ENCODE data around the gene STX11.

The STX11 gene

DNA sequence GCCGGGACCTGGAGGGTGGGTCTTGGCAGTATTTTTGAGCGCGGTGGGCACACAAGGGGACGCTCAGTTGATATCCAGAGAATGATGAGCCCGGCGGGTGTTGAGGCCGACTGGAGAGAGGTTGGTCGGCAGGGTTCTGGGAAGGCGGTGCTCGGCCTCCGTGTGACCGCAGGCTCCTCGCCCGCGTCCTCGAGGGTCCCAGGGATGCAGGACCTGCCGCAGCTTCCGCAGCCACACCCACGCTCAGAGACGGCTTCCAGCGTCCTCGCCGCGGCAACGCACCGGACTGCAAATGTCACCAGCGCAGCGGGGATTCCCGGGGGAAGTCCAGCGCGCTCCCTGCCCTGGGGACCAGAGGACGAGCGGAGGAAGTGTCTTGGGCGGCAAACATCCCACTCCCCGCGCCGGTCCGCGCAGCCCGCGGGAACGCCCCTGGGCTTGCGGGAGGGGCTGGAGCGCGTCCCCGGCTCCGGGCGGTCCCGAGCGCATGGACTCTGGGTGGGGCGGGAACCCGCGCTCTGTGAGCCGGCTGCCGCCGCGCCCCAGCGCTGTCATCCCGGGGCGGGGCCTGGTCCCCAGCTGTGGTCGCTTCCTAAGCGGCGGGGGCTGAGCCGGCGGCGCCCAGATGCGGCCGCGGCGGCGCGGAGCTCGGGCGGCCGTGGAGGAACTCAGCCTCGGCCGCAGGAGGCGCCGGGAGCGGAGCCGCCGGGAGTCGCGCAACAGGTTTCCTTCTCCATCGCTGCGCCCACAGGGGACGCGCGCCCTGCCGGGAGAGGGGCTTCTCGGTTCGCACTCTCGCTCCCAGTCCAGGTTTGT is at the start of gene STX11:
STX11 (plus strand) TSS at position 624 of the 816 bp plus-strand sequence. CDS start 36,111 bp downstream, outside the sequence.
- no peaks in the 10 kb centered on the region for H3K9me3 ChIP-seq (ENCODE audit: control insufficient read depth, insufficient read depth, low read length)
- H3K36me3 ChIP-seq (ENCODE audit: control insufficient read depth, insufficient read depth, low read length), result no peaks in the 10 kb centered on the region
- H3K4me3 ChIP-seq (ENCODE audit: low read depth, low read length), result peak within 1 kb of the TSS; percentile 85
- H3K9ac ChIP-seq (ENCODE audit: low read depth, low read length), result no peak within 1 kb of the TSS
- peaks cover 2% of the 10 kb centered on the region for H3K4me1 ChIP-seq (ENCODE audit: control insufficient read depth, insufficient read depth, low read length)
- peaks cover 49% of the 10 kb centered on the region for H3K27me3 ChIP-seq (ENCODE audit: control insufficient read depth, insufficient read depth, low read length)

DNA sequence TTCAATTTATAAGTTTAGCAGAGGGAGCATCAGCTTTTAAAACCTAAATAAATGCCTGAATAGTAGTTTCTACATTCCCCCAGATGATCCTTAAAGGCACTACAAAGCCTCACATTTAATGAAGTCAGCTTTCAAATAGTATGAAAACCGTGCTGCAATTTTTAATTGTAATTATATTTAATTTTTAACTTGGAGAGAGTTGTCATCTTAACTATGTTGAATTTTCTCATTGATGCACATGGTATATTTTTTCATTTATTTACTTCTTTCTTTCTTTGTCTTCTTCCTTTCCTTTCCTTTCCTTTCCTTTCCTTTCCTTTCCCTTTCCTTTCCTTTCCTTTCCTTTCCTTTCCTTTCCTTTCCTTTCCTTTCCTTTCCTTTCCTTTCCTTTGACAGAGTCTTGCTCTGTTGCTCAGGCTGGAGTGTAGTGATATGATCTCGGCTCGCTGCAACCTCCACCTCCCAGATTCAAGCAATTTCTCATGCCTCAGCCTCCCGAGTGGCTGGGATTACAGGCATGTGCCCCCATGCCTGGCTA is 47.2 kb upstream of the STX11 start:
- Histone ChIP-seq H3K36me3 (ENCODE audit: control insufficient read depth, insufficient read depth, low read length) (no peaks in the 10 kb centered on the region), H3K4me1 (ENCODE audit: control insufficient read depth, insufficient read depth, low read length) (no peaks in the 10 kb centered on the region), H3K27me3 (ENCODE audit: control insufficient read depth, insufficient read depth, low read length) (no peaks in the 10 kb centered on the region), H3K9me3 (ENCODE audit: control insufficient read depth, insufficient read depth, low read length) (no peaks in the 10 kb centered on the region), H3K4me3 (ENCODE audit: low read depth, low read length) (no peak overlapping the region), H3K9ac (ENCODE audit: low read depth, low read length) (no peak overlapping the region)

DNA sequence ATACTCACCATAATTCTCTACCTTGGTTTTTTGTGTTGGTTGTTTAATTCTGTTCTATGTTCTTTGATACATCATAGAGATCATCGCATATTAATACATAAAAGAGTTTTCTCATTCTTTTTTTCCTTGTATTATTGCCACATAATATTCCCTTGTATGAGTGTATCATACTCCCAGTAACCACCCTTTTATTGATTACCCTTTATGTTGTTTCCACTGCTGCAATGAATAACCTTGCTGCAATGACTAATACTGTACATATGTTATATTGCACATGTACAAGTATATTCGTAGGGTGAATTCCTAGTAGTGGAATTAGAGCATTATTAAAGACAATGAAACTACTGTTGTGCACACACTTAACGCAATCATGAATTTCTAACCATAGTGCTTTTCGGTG is 45.8 kb upstream of the STX11 start:
- no peaks in the 10 kb centered on the region for H3K27me3 ChIP-seq (ENCODE audit: control insufficient read depth, insufficient read depth, low read length)
- no peaks in the 10 kb centered on the region for H3K9me3 ChIP-seq (ENCODE audit: control insufficient read depth, insufficient read depth, low read length)
- H3K36me3 ChIP-seq (ENCODE audit: control insufficient read depth, insufficient read depth, low read length), result no peaks in the 10 kb centered on the region
- no peak overlapping the region for H3K4me3 ChIP-seq (ENCODE audit: low read depth, low read length)
- H3K9ac ChIP-seq (ENCODE audit: low read depth, low read length), result no peak overlapping the region
- no peaks in the 10 kb centered on the region for H3K4me1 ChIP-seq (ENCODE audit: control insufficient read depth, insufficient read depth, low read length)

DNA sequence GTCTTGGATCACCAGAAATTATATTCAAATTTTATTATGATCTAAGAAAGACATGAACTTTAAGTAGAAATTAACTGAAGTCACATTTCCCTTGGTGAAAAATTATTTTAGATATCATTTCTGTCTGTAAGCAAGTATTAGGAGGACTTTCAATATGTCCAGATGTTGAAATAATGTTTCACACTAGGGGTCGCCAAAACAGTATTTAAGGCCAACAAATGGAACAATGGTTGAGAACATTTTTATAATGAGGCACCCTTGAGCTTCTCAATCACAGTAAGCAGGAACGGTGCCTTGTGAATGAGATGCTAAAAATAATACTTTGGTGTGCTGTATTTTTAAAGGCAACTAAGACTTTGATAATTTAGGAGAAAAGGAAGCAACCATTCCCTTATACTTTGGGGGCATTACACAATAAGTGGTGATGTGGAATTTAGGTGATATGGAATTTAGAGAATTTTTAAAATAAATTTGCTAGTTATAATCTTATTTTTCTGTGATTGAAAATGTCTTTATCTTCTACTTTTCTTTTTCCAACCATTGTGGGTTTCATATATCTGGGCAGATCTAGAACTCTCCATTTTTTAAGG is 45.3 kb upstream of the STX11 start:
- H3K4me3 ChIP-seq (ENCODE audit: low read depth, low read length), result no peak overlapping the region
- no peaks in the 10 kb centered on the region for H3K9me3 ChIP-seq (ENCODE audit: control insufficient read depth, insufficient read depth, low read length)
- H3K36me3 ChIP-seq (ENCODE audit: control insufficient read depth, insufficient read depth, low read length), result no peaks in the 10 kb centered on the region
- H3K4me1 ChIP-seq (ENCODE audit: control insufficient read depth, insufficient read depth, low read length), result no peaks in the 10 kb centered on the region
- H3K27me3 ChIP-seq (ENCODE audit: control insufficient read depth, insufficient read depth, low read length), result no peaks in the 10 kb centered on the region
- H3K9ac ChIP-seq (ENCODE audit: low read depth, low read length), result no peak overlapping the region

DNA sequence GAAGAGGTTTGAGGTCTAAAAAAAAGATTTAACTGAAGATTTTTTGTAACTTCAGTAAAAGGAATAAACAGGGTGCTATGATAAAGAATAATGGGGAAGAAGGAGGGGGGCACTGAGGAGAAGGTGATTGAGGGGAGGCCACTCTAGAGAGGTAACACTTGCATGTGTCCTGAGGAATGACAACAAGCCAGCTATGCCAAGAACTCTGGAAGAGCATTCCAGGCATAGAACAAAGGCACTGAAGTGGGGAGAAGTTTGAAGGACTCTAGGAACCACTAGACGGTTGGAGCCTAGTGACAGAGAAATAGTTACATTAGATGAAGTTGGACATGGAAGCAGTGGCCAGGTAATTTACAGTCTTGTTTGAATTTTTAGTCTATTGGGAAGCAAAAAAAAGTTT is 44.1 kb upstream of the STX11 start:
- no peaks in the 10 kb centered on the region for H3K36me3 ChIP-seq (ENCODE audit: control insufficient read depth, insufficient read depth, low read length)
- H3K9ac ChIP-seq (ENCODE audit: low read depth, low read length), result no peak overlapping the region
- no peak overlapping the region for H3K4me3 ChIP-seq (ENCODE audit: low read depth, low read length)
- no peaks in the 10 kb centered on the region for H3K9me3 ChIP-seq (ENCODE audit: control insufficient read depth, insufficient read depth, low read length)
- H3K4me1 ChIP-seq (ENCODE audit: control insufficient read depth, insufficient read depth, low read length), result no peaks in the 10 kb centered on the region
- no peaks in the 10 kb centered on the region for H3K27me3 ChIP-seq (ENCODE audit: control insufficient read depth, insufficient read depth, low read length)

DNA sequence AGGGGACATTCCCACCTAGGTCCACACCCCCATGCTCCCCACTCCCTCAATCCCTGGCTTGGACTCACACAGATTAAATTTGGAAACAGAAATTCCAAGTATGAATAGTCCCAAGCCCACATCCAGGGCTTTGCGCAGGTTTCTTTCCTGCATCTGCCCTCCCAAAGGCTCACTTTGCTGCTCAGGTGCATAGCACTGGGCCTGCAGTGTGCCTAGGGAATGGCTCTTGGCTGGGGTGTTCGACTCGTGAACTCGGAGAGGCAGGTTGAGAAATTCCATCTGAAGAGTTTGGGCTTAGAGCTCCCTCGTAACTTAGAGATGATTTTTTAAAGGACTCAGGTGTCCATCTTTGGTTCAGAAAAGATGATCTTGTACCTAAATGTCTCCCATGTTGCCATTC is 40.1 kb upstream of the STX11 start:
- H3K4me1 ChIP-seq (ENCODE audit: control insufficient read depth, insufficient read depth, low read length), result no peaks in the 10 kb centered on the region
- H3K4me3 ChIP-seq (ENCODE audit: low read depth, low read length), result no peak overlapping the region
- no peaks in the 10 kb centered on the region for H3K9me3 ChIP-seq (ENCODE audit: control insufficient read depth, insufficient read depth, low read length)
- no peaks in the 10 kb centered on the region for H3K36me3 ChIP-seq (ENCODE audit: control insufficient read depth, insufficient read depth, low read length)
- H3K27me3 ChIP-seq (ENCODE audit: control insufficient read depth, insufficient read depth, low read length), result no peaks in the 10 kb centered on the region
- H3K9ac ChIP-seq (ENCODE audit: low read depth, low read length), result no peak overlapping the region

DNA sequence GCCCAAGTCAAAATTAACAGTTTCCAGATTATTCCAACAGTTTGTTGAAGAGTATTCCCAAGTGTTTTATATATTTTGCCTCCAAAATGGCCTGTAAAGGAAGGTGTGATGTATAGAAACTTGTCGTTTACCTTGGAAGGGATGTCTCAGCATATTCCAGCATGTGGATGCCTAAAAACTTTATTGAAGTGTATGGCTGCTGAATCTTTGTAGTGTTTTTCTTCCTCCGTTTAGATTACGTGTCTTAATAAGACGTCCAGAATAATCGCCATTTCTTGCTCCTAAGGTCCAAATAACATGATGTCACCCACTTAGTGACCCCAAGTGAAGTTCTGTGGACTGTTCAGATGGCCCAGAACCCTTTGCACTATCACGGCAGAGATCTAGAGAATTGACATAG is 37.0 kb upstream of the STX11 start:
- Histone ChIP-seq H3K9ac (ENCODE audit: low read depth, low read length) (no peak overlapping the region), H3K27me3 (ENCODE audit: control insufficient read depth, insufficient read depth, low read length) (no peaks in the 10 kb centered on the region), H3K9me3 (ENCODE audit: control insufficient read depth, insufficient read depth, low read length) (no peaks in the 10 kb centered on the region), H3K4me1 (ENCODE audit: control insufficient read depth, insufficient read depth, low read length) (no peaks in the 10 kb centered on the region), H3K4me3 (ENCODE audit: low read depth, low read length) (no peak overlapping the region), H3K36me3 (ENCODE audit: control insufficient read depth, insufficient read depth, low read length) (no peaks in the 10 kb centered on the region)

DNA sequence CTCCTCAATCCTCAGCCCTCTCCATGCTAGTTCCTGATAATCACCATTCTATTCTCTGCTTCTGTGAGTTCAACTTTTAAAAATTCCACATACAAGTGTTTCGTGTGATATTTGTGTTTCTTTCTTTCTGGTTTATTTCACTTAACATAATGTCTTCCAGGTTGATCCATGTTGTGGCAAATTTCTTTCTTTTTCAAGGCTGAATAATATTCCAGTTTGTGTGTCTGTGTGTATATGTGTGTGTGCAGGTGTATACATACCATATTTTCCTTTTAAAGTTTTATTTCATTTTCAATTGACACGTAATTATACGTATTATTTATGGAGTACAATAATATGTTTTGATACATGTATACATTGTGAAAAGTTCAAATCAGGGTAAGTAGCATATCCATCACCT is 35.1 kb upstream of the STX11 start:
- Histone ChIP-seq H3K9ac (ENCODE audit: low read depth, low read length) (no peak overlapping the region), H3K36me3 (ENCODE audit: control insufficient read depth, insufficient read depth, low read length) (no peaks in the 10 kb centered on the region), H3K27me3 (ENCODE audit: control insufficient read depth, insufficient read depth, low read length) (no peaks in the 10 kb centered on the region), H3K9me3 (ENCODE audit: control insufficient read depth, insufficient read depth, low read length) (no peaks in the 10 kb centered on the region), H3K4me3 (ENCODE audit: low read depth, low read length) (no peak overlapping the region), H3K4me1 (ENCODE audit: control insufficient read depth, insufficient read depth, low read length) (no peaks in the 10 kb centered on the region)

DNA sequence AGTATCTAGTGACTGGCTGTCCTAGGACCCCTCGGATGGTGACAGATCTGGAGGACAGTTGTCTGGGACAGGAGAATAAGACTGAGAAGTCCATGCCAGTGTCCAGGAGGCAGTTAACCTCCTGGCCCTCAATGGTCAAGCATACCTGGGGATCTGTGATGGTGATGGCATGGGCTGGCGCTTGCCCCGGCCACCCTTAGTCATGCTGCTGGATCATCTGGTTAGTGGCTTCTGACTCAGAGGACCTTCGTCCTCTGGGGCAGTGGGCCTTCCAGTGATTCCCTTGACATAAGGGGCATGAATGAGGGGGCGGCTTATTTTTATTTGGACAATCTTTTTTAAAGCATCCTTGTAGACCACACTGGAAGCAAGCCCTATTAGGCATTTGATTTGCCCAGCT is 30.9 kb upstream of the STX11 start:
- H3K9me3 ChIP-seq (ENCODE audit: control insufficient read depth, insufficient read depth, low read length), result no peaks in the 10 kb centered on the region
- no peak overlapping the region for H3K4me3 ChIP-seq (ENCODE audit: low read depth, low read length)
- H3K27me3 ChIP-seq (ENCODE audit: control insufficient read depth, insufficient read depth, low read length), result no peaks in the 10 kb centered on the region
- H3K9ac ChIP-seq (ENCODE audit: low read depth, low read length), result no peak overlapping the region
- no peaks in the 10 kb centered on the region for H3K36me3 ChIP-seq (ENCODE audit: control insufficient read depth, insufficient read depth, low read length)
- H3K4me1 ChIP-seq (ENCODE audit: control insufficient read depth, insufficient read depth, low read length), result no peaks in the 10 kb centered on the region

DNA sequence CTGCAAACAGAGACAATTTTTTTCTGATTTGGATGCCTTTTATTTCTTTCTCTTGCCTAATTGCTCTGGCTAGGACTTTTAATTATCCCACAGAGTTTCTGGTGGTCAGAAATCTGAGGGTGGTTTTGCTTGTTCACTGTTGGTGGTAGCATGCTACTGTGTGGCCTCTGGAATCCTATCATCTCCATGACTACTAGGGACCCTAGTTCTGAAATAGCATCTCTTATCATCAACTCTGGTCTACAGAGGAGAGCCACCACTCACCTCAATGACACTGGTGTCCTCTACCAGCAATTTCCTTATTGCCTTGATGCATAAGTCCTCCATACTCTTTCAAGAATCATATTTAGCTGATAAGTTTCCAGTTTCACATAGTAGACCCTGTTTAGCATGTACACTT is 27.5 kb upstream of the STX11 start:
- no peak overlapping the region for H3K4me3 ChIP-seq (ENCODE audit: low read depth, low read length)
- H3K36me3 ChIP-seq (ENCODE audit: control insufficient read depth, insufficient read depth, low read length), result no peaks in the 10 kb centered on the region
- no peaks in the 10 kb centered on the region for H3K9me3 ChIP-seq (ENCODE audit: control insufficient read depth, insufficient read depth, low read length)
- H3K27me3 ChIP-seq (ENCODE audit: control insufficient read depth, insufficient read depth, low read length), result no peaks in the 10 kb centered on the region
- no peaks in the 10 kb centered on the region for H3K4me1 ChIP-seq (ENCODE audit: control insufficient read depth, insufficient read depth, low read length)
- no peak overlapping the region for H3K9ac ChIP-seq (ENCODE audit: low read depth, low read length)

DNA sequence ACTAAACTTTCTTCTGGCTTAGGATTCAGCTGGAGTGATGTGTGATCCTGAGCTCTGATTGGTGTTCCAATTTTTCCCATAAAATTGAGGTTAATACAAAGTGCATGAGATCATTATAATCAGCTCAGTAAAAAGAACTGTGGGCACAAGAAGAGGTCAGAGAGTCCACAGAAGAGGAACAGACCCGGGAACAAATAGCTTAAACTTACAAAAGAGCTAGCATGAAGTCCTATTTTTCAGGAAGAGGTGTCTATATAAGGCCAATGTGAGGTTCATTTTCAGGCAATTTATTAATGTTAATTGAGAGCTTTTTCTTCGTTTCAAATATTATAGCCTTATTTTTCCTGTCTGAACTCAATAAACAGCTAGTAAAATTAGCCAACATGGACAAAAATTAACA is 26.9 kb upstream of the STX11 start:
- no peak overlapping the region for H3K4me3 ChIP-seq (ENCODE audit: low read depth, low read length)
- no peak overlapping the region for H3K9ac ChIP-seq (ENCODE audit: low read depth, low read length)
- no peaks in the 10 kb centered on the region for H3K36me3 ChIP-seq (ENCODE audit: control insufficient read depth, insufficient read depth, low read length)
- H3K27me3 ChIP-seq (ENCODE audit: control insufficient read depth, insufficient read depth, low read length), result no peaks in the 10 kb centered on the region
- H3K9me3 ChIP-seq (ENCODE audit: control insufficient read depth, insufficient read depth, low read length), result no peaks in the 10 kb centered on the region
- H3K4me1 ChIP-seq (ENCODE audit: control insufficient read depth, insufficient read depth, low read length), result no peaks in the 10 kb centered on the region

DNA sequence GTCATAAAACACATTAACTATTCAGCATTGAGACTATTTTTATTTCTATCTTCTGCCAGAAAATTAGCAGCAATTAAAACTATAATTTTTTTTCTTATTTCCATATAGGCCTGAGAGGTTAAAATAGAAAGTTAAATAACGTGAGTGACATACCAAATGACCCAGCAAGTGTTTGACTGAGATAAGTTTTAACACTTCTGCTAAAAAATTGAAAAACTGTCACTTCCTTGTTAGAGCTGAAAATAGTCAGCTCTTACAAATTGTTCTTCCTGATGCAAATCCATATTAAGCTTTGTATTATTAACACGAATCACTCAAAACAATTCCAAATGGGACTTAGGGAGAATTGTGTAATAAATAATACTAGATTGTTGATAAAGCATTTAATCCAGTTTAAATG is 26.5 kb upstream of the STX11 start:
- H3K9ac ChIP-seq (ENCODE audit: low read depth, low read length), result no peak overlapping the region
- H3K9me3 ChIP-seq (ENCODE audit: control insufficient read depth, insufficient read depth, low read length), result no peaks in the 10 kb centered on the region

More for the DNA sequence above, 26.5 kb upstream of the STX11 start:
- Histone ChIP-seq H3K4me1 (ENCODE audit: control insufficient read depth, insufficient read depth, low read length) (no peaks in the 10 kb centered on the region), H3K27me3 (ENCODE audit: control insufficient read depth, insufficient read depth, low read length) (no peaks in the 10 kb centered on the region), H3K36me3 (ENCODE audit: control insufficient read depth, insufficient read depth, low read length) (no peaks in the 10 kb centered on the region), H3K4me3 (ENCODE audit: low read depth, low read length) (no peak overlapping the region)

Data from iPS-15b (cell line).